HG03460 (cell line): Measurements from ENCODE around the gene PIWIL1.

Source experiments
- ATAC-seq: cut with Tn5 transposase; IDR thresholded peaks from one replicate; pipeline ENCODE4 v1.9.1; 2021; ENCODE audit not compliant: unreplicated experiment

Gene PIWIL1

GRCh38 chr12:130335517-130336392 is 1.9 kb upstream of the PIWIL1 start:
- no peak for ATAC-seq

GRCh38 chr12:130336723-130337487 is 782 bp upstream of the PIWIL1 start:
- ATAC-seq: no peak

DNA sequence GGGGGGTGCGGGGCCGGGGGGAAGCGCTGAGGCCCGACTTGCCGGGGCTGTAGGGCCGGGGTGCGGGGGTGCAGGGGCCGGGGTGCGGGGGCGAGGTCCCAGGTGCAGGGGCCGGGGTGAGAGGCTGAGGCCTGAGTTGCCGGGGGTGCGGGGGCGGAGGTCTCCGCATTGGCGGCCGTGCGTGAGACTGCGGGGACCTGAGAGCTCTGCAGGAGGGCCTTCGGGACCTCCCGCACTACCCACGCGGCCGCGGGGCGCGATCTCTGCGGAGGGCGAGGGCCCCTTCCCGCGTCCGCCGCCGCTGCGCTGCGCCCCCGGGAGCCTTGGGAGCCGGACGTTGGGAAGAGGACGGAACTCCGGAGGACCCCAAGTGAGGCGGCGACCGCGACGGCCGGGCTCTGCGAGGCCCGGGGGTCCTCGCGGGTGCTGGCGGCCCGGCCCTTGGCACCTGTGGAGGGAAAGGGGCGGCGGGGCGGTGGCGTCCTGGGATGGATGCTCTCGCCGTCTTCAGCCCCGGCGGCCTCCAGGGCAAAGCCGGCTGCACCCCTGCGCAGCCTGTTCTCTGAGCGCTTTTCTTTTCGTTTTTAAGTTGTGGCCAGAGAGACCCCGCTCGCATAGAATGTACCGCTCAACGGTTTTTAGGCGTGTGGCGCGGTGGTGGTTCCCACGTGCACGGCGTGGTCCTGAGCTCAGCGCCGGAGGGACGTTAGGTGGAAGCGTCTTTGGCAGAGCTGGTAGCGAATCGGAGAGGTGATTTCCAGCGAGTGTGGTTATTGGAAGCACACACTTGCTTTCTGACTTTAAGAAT is 1.3 kb downstream of the PIWIL1 start:
- no peak for ATAC-seq

- no peak for ATAC-seq
These were observed 2.3 kb downstream of the PIWIL1 start for GRCh38 chr12:130339951-130340350.

GRCh38 chr12:130342442-130342841 is 4.8 kb downstream of the PIWIL1 start:
- no peak for ATAC-seq

- ATAC-seq: no peak
These were observed 5.2 kb downstream of the PIWIL1 start for GRCh38 chr12:130342842-130343241.

GRCh38 chr12:130344529-130344928 is 6.8 kb downstream of the PIWIL1 start:
- no peak for ATAC-seq

GRCh38 chr12:130345292-130345691 is 7.6 kb downstream of the PIWIL1 start:
- no peak for ATAC-seq

DNA sequence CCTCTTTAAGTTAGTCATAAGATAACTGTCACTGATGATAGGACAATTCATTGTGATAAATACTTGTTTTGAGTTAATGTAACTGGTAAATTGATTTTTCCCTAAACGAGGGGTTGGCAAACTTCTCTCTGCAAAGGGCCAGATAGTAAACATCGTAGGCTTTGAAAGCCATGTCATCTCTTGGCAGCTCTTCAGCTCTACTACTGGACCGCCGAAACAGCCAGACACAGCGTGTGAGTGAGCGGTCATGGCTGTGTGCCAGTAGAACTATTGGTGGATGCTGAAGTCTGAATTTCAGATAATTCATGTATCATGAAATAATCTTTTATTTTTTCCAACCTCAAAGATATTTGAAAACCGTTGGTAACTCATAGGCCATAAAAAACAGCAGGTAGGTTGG is 9.9 kb downstream of the PIWIL1 start:
- no peak for ATAC-seq

DNA sequence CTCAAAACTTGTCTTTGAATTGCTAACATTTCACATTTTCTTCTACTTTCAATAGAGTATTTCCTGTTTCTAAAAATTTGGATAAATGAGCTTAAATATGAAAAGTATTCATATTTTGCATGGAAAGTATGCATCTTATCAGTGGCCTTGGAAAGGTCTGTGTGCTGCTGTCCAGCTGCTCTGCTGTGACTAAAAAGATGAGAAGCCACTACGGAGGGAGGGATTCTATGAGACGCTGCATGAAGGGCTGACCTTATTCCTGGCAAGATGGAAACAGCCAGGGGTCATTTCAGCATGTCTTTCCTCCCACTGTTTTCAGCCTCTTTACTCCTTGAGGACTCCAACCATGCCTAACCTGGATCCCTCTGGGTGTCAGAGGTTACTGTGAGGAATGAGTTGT is 13.0 kb downstream of the PIWIL1 start:
- ATAC-seq: no peak

GRCh38 chr12:130351326-130351725 is 13.6 kb downstream of the PIWIL1 start:
- ATAC-seq: no peak

GRCh38 chr12:130353081-130353480 is 15.4 kb downstream of the PIWIL1 start:
- no peak for ATAC-seq

DNA sequence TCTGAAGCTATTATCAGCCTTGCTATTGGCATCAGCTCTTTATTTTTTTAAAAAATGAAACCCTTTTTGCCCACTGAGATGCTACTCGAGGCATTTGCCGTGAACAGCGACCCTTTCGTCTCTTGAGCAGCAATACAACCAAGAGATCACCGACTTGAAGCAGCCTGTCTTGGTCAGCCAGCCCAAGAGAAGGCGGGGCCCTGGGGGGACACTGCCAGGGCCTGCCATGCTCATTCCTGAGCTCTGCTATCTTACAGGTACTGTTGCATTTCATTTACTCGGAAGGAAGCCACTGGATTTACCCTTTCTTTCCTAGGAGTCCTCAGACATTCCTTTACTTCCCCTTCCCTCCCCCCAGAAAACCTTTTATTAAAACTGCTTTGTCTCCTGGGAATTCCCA is 16.7 kb downstream of the PIWIL1 start:
- no peak for ATAC-seq

GRCh38 chr12:130356222-130356621 is 18.5 kb downstream of the PIWIL1 start:
- ATAC-seq: no peak

DNA sequence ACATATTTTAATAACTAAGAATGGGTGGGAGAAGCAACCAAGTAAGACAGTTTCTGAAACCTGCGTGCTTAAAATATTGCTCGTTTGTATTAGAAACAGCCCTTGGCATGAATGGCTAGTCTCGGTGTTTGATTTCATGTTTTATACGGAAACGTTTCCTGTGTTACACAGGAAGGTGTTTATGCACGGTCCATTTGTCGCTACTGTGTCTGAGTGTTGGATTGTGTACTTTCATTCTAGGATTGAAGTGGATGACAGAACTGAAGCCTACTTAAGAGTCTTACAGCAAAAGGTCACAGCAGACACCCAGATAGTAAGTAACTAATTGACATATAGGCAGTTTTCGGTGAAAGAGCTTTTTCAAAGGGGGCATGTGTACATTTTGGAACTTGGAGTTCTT is 19.6 kb downstream of the PIWIL1 start:
- ATAC-seq: no peak

GRCh38 chr12:130357729-130358330 is 20.1 kb downstream of the PIWIL1 start:
- no peak for ATAC-seq

DNA sequence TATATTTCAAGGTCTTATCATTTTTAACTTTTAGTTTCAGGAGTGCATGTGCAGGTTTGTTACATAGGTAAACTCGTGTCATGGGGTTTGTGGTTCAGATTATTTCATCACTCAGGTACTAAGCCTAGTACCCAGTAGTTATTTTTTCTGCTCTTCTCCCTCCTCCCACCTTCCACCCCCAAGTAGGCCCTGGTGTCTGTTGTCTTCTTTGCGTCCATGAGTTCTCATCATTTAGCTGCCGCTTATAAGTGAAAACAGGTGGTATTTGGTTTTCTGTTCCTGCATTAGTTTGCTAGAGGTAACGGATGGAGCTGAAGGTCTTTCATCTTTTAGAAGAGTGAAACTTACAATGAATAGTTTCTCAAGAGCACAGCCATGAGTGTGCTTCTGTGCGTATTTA is 24.4 kb downstream of the PIWIL1 start:
- no peak for ATAC-seq

DNA sequence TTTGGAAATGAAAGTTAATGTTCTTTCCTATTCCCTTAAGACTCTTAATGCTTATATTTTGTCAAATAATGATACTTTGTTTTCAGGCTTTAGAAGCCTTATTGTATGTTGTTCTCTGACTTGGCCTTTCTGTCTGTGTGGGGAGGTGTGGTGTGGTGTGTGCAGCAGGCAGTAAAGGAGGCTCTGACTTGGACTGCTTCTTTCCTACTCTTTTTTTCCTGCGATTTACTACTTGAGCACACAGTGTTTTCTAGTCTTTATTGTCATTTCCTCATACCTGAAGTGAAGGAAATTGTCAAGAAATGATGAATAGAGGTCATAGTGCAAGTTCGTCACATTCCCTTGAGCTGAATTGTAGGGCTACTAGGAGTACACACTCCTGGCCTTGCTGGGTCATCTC is 26.9 kb downstream of the PIWIL1 start:
- no peak for ATAC-seq

- no peak for ATAC-seq
These were observed 28.5 kb downstream of the PIWIL1 start for GRCh38 chr12:130366159-130366558.

DNA sequence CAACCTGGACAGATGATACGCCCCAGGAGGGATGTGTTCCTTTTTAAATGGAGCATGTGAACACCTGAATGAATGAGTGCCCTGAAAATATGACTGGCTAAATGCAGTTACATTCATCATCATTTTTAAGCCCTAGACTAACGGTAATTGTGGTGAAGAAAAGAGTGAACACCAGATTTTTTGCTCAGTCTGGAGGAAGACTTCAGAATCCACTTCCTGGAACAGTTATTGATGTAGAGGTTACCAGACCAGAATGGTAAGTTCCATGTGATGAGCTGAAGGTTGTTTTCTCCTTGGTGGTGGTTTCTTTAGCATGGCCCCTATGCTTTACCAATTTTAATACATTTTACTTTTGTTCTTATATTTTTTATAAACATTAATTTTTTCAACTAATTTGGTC is 29.3 kb downstream of the PIWIL1 start:
- ATAC-seq: no peak

DNA sequence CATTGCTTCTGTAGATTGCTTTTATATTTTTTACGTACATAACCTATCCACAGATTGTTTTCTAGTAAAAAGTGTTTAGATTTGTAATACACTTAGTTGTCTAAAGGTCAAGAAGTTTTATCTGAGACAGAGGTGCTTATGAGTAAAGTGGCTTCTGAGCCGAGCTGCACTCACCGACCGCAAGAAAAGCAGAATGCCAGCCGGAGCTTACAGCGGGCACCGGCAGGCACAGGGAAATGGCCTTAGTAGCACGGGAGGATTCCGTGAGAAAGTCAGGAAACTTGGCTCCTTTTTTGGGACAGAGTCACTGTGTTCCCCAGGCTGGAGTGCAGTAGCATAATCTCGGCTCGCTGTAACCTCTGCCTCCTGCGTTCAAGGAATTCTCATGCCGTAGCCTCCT is 29.8 kb downstream of the PIWIL1 start:
- no peak for ATAC-seq
